Lower leg skin (tissue), 3 donors: Measurements from ENCODE around the gene TTLL3.

Source experiments
- CTCF ChIP-seq, 3 donors: fragments of 450-650 bp; IDR thresholded peaks; one replicate each; pipeline ENCODE4 v1.5.1; 2016; ENCODE audit warnings: antibody characterized with exemption in 3 of 3, mild to moderate bottlenecking in 3 of 3, moderate library complexity in 2 of 3
- POLR2A ChIP-seq, 2 donors: fragments of 450-650 bp; IDR thresholded peaks; one replicate each; pipeline ENCODE4 v1.6.1; 2016 to 2017; ENCODE audit warnings: antibody characterized with exemption in 2 of 2, mild to moderate bottlenecking in 1 of 2, moderate library complexity in 1 of 2

DNA sequence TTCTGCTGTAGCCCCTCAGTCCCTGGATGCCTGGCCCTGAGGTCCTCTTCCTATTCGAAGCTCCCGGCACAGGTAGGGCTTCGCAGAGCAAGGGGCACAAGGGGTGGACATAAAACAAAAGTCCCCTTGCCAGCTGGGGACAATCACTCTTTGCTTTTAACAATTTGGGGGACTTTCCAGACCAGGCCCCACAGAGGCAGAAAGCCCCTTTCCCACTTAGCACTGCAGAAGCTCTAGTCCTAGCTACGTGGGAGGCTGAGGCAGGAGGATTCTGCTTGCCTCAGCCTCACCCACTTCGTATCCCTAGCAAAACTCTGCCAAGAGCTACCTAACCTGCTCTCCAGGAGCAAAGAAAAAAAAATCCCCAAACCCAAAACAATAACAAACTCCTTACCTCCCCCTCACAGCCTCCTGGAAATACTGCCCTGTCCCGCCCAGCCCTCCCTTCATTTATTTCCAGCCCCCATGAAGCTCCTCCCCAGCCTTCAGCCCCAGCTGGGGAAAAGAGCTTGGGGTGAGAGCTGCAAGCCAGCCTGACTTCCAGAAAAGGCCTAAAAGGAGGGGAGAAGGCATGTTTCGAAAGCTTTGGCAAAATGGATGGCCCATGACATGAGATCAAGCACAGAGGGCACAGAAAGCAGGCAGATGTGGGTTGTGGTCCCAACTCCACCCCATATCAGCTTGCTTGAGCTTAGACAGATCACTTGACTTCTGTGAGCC, 69.9 kb downstream of the TTLL3 start, which contains the start of gene CIDEC:
- TF ChIP-seq CTCF (IDR thresholded peaks at IDR 0.05) (no peak), POLR2A (IDR thresholded peaks at IDR 0.05) (no peak)
